ENCODE measurements around the gene USP46. TPM values are rescaled to one million over a fixed set of nuclear protein-coding genes. Genes with fewer than 3 reads are reported as not detected.

USP46 gene
- total RNA-seq, 1 donor from 2014 or later = 27.3 TPM

GRCh38 chr4:52611030-52611555 lies 48.0 kb downstream of the USP46 start:
- Mint-ChIP-seq H3K27me3 (ENCODE audit: low read depth) (no peaks in the 10 kb centered on the region), H3K9me3 (ENCODE audit: low read depth) (peaks cover 4% of the 10 kb centered on the region), H3K4me3 (ENCODE audit: unreplicated experiment) (no peak overlapping the region), H3K36me3 (ENCODE audit: low read depth) (peaks cover 38% of the 10 kb centered on the region), H3K4me1 (ENCODE audit: low read depth) (peaks cover 9% of the 10 kb centered on the region), H3K27ac (ENCODE audit: unreplicated experiment) (no peak overlapping the region)
- TF ChIP-seq, protein P1, sequence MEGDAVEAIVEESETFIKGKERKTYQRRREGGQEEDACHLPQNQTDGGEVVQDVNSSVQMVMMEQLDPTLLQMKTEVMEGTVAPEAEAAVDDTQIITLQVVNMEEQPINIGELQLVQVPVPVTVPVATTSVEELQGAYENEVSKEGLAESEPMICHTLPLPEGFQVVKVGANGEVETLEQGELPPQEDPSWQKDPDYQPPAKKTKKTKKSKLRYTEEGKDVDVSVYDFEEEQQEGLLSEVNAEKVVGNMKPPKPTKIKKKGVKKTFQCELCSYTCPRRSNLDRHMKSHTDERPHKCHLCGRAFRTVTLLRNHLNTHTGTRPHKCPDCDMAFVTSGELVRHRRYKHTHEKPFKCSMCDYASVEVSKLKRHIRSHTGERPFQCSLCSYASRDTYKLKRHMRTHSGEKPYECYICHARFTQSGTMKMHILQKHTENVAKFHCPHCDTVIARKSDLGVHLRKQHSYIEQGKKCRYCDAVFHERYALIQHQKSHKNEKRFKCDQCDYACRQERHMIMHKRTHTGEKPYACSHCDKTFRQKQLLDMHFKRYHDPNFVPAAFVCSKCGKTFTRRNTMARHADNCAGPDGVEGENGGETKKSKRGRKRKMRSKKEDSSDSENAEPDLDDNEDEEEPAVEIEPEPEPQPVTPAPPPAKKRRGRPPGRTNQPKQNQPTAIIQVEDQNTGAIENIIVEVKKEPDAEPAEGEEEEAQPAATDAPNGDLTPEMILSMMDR (IDR thresholded peaks at IDR 0.05) = no peak
- DNase-seq (ENCODE audit: low spot score) = no peak

DNA sequence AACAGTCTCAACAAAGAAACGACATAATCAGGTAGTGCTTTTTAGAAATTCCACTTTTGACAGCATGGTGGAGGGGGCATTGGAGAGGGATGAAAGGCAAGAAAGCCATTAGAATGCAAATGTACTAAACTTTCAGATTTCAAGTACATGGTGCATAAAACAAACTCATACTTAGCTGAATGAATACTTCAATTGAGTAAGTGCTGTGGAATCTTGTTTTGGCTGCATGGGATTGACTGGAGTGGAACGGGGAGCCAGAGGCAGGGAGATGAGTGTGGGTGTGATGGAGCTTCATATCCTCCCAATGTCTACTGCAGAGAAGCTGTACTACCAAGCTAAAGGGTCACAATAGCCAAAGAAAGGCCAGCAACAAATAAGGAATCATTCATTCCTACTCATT lies 52.4 kb downstream of the USP46 start:
- no peak overlapping the region for H3K27ac Mint-ChIP-seq (ENCODE audit: unreplicated experiment)
- peaks cover 37% of the 10 kb centered on the region for H3K36me3 Mint-ChIP-seq (ENCODE audit: low read depth)
- no peak overlapping the region for H3K4me3 Mint-ChIP-seq (ENCODE audit: unreplicated experiment)
- no peaks in the 10 kb centered on the region for H3K27me3 Mint-ChIP-seq (ENCODE audit: low read depth)
- TF ChIP-seq, protein P1 (IDR thresholded peaks at IDR 0.05) = no peak
- peaks cover 10% of the 10 kb centered on the region for H3K4me1 Mint-ChIP-seq (ENCODE audit: low read depth)
- no peak for DNase-seq (ENCODE audit: low spot score)
- no peaks in the 10 kb centered on the region for H3K9me3 Mint-ChIP-seq (ENCODE audit: low read depth)

- H3K4me3 Mint-ChIP-seq (ENCODE audit: unreplicated experiment) = no peak overlapping the region
- no peak for DNase-seq (ENCODE audit: low spot score)
- no peaks in the 10 kb centered on the region for H3K9me3 Mint-ChIP-seq (ENCODE audit: low read depth)
- peaks cover 15% of the 10 kb centered on the region for H3K4me1 Mint-ChIP-seq (ENCODE audit: low read depth)
- peaks cover 41% of the 10 kb centered on the region for H3K36me3 Mint-ChIP-seq (ENCODE audit: low read depth)
- H3K27me3 Mint-ChIP-seq (ENCODE audit: low read depth) = no peaks in the 10 kb centered on the region
- TF ChIP-seq, protein P1 (IDR thresholded peaks at IDR 0.05) = no peak
- H3K27ac Mint-ChIP-seq (ENCODE audit: unreplicated experiment) = no peak overlapping the region
Observed at GRCh38 chr4:52606040-52606439, 53.1 kb downstream of the USP46 start.

DNA sequence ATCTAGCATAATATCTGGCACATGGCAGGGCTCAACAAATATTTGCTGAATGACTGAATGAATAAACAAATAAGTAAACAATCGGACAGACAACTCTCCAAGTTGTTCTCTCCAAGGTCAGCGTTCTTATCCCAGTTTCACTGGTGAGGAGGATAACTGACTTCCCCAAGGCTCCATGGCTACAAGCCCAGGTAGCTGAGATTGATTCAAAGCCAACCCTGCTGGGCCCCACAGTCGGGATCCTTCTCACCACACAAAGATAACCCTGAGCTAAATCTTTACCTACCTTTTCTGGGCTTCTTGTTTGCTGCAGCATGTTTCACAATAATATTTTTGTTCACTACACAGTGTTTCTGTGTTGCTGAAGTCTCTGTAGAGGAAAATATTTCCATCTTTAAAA lies 54.9 kb downstream of the USP46 start:
- Mint-ChIP-seq H3K36me3 (ENCODE audit: low read depth) (peaks cover 42% of the 10 kb centered on the region), H3K27ac (ENCODE audit: unreplicated experiment) (no peak overlapping the region), H3K4me1 (ENCODE audit: low read depth) (peaks cover 21% of the 10 kb centered on the region), H3K27me3 (ENCODE audit: low read depth) (no peaks in the 10 kb centered on the region), H3K4me3 (ENCODE audit: unreplicated experiment) (no peak overlapping the region), H3K9me3 (ENCODE audit: low read depth) (no peaks in the 10 kb centered on the region)
- DNase-seq (ENCODE audit: low spot score) = no peak
- TF ChIP-seq, protein P1 (IDR thresholded peaks at IDR 0.05) = no peak

GRCh38 chr4:52600275-52600674 lies 58.8 kb downstream of the USP46 start:
- Mint-ChIP-seq H3K27me3 (ENCODE audit: low read depth) (no peaks in the 10 kb centered on the region), H3K27ac (ENCODE audit: unreplicated experiment) (no peak overlapping the region), H3K36me3 (ENCODE audit: low read depth) (peaks cover 47% of the 10 kb centered on the region), H3K4me1 (ENCODE audit: low read depth) (peaks cover 13% of the 10 kb centered on the region), H3K4me3 (ENCODE audit: unreplicated experiment) (no peak overlapping the region), H3K9me3 (ENCODE audit: low read depth) (no peaks in the 10 kb centered on the region)
- DNase-seq (ENCODE audit: low spot score) = no peak
- TF ChIP-seq, protein P1 (IDR thresholded peaks at IDR 0.05) = no peak
